22Rv1 (cell line): Measurements from ENCODE around the gene MSANTD2.

Experiments used
- H3K27ac ChIP-seq: fragments of 450-650 bp; 2 replicates; pipeline ENCODE4 v1.5.1; 2017
- CTCF ChIP-seq: fragments of 450-650 bp; IDR thresholded peaks from 2 replicates; pipeline ENCODE4 v1.5.1; 2017; ENCODE audit warnings: mild to moderate bottlenecking
- ZFX ChIP-seq: fragments of 450-650 bp; IDR thresholded peaks from 2 replicates; pipeline ENCODE4 v1.6.1; 2017; ENCODE audit warnings: antibody characterized with exemption, borderline replicate concordance

The MSANTD2 gene

GRCh38 chr11:124756753-124757227, 43.4 kb downstream of the MSANTD2 start:
- TF ChIP-seq CTCF (no peak), ZFX (no peak)
- no peak overlapping the region for H3K27ac ChIP-seq

GRCh38 chr11:124756033-124756752, 44.0 kb downstream of the MSANTD2 start:
- TF ChIP-seq CTCF (no peak), ZFX (no peak)
- no peak overlapping the region for H3K27ac ChIP-seq

- TF ChIP-seq CTCF (no peak), ZFX (no peak)
- H3K27ac ChIP-seq: no peak overlapping the region
These were observed 45.5 kb downstream of the MSANTD2 start for GRCh38 chr11:124754710-124755109.

- TF ChIP-seq ZFX: no peak
- no peak for TF ChIP-seq CTCF
- no peak overlapping the region for H3K27ac ChIP-seq
These were observed 45.9 kb downstream of the MSANTD2 start for GRCh38 chr11:124754309-124754708.

- TF ChIP-seq CTCF: no peak
- TF ChIP-seq ZFX: no peak
- no peak overlapping the region for H3K27ac ChIP-seq
These were observed 46.6 kb downstream of the MSANTD2 start for GRCh38 chr11:124753624-124754023.

- no peak for TF ChIP-seq ZFX
- TF ChIP-seq CTCF: no peak
- H3K27ac ChIP-seq: no peak overlapping the region
These were observed 47.0 kb downstream of the MSANTD2 start for GRCh38 chr11:124753205-124753604.

- TF ChIP-seq CTCF (no peak), ZFX (no peak)
- H3K27ac ChIP-seq: no peak overlapping the region
These were observed 47.6 kb downstream of the MSANTD2 start for GRCh38 chr11:124752471-124753102.
